Adrenal gland (tissue), 5 donors: ENCODE data around the gene SPPL2A.

Experiments
- POLR2A ChIP-seq, 2 donors: fragments of 450-650 bp; IDR thresholded peaks; one replicate each; pipeline ENCODE4 v1.6.1; 2017; ENCODE audit warnings: antibody characterized with exemption in 2 of 2, mild to moderate bottlenecking in 2 of 2, moderate library complexity in 1 of 2
- TF ChIP-seq, protein P1 (sequence below), 6 experiments: fragments of 450-650 bp in 4 of 6; fragments of 200-600 bp in 2 of 6; sonication (generic) in 1 of 6; IDR thresholded peaks; 1 replicate in 5 of 6; 2 replicates in 1 of 6; pipeline versions ENCODE4 v1.5.1 to v1.8.0; 2016 to 2021; ENCODE audit warnings: antibody characterized with exemption in 6 of 6, mild to moderate bottlenecking in 2 of 6, moderate library complexity in 1 of 6
- donor health status: DM: no; HTN: no; CAD: no.

DNA sequence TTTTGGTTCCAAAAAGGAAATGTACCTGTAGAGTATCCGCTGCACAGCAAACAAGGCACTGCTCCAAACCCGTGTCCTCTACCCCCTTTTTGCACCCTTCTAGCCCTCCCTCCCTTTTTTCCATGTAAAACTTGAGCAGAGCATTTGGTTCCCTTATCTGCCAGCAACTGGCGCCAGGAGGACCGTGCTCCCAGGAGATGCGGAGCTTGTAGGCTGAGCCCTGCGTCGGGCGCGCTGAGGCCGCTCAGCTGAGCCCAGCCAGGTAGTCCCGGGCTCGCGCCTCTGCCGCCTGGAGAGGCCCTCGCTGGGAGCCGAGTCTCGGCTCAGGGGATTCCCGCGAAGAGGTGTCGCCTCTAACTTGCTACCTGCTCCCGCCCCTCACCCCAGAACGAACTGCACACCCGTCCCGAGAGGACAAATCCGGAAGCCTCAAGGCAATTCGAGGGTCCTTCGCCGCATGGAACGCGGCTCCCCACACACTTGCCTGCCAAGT is 79.5 kb downstream of the SPPL2A start:
- TF ChIP-seq, protein P1, sequence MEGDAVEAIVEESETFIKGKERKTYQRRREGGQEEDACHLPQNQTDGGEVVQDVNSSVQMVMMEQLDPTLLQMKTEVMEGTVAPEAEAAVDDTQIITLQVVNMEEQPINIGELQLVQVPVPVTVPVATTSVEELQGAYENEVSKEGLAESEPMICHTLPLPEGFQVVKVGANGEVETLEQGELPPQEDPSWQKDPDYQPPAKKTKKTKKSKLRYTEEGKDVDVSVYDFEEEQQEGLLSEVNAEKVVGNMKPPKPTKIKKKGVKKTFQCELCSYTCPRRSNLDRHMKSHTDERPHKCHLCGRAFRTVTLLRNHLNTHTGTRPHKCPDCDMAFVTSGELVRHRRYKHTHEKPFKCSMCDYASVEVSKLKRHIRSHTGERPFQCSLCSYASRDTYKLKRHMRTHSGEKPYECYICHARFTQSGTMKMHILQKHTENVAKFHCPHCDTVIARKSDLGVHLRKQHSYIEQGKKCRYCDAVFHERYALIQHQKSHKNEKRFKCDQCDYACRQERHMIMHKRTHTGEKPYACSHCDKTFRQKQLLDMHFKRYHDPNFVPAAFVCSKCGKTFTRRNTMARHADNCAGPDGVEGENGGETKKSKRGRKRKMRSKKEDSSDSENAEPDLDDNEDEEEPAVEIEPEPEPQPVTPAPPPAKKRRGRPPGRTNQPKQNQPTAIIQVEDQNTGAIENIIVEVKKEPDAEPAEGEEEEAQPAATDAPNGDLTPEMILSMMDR (IDR thresholded peaks at IDR 0.05): no peak
- TF ChIP-seq POLR2A (IDR thresholded peaks at IDR 0.05): peak in 1 of 2 donors; percentile 36
